Keratinocyte (primary cell): Measurements from ENCODE around the gene KIFC1. TPM values are rescaled to one million over a fixed set of nuclear protein-coding genes. Genes with fewer than 3 reads are reported as not detected.

Experiments used
- DNase-seq: peaks from one replicate; pipeline ENCODE4 v3.0.0-alpha.2; 2011; ENCODE audit warnings: low read depth, missing footprints, low spot score
- FAIRE-seq: peaks from 2 replicates; lab custom pipeline; 2011; peaks lifted over from hg19 to GRCh38; lab: Jason Lieb, UNC
- H2AFZ ChIP-seq: 2 replicates; pipeline ENCODE4 v1.6.0; 2012; ENCODE audit warnings: low read length, control low read depth, inconsistent platforms; ENCODE audit not compliant: control insufficient read depth
- H3K27ac ChIP-seq: 2 replicates; pipeline ENCODE4 v1.5.1; 2011; ENCODE audit warnings: low read length; ENCODE audit not compliant: control insufficient read depth, insufficient read depth
- H3K27me3 ChIP-seq: 3 replicates; pipeline ENCODE4 v1.6.0; 2011; ENCODE audit warnings: low read length; ENCODE audit not compliant: control insufficient read depth, insufficient read depth; ENCODE audit errors: extremely low read depth
- H3K36me3 ChIP-seq, 2 experiments: 2 replicates in 1 of 2; 3 replicates in 1 of 2; pipeline ENCODE4 v1.5.1; 2011; ENCODE audit warnings: low read length in 2 of 2, mild to moderate bottlenecking in 1 of 2; ENCODE audit not compliant: control insufficient read depth in 2 of 2, insufficient read depth in 2 of 2; ENCODE audit errors: extremely low read depth in 1 of 2
- H3K4me1 ChIP-seq: 3 replicates; pipeline ENCODE4 v1.5.1; 2011; ENCODE audit warnings: low read length; ENCODE audit not compliant: control insufficient read depth, insufficient read depth; ENCODE audit errors: extremely low read depth
- H3K4me2 ChIP-seq: 3 replicates; pipeline ENCODE4 v1.6.0; 2011; ENCODE audit warnings: low read depth, low read length; ENCODE audit not compliant: control insufficient read depth, insufficient read depth; ENCODE audit errors: extremely low read depth
- H3K4me3 ChIP-seq, 3 experiments: fragments of 200-600 bp in 1 of 3; sonication (generic) in 1 of 3; 2 replicates in 2 of 3; 3 replicates in 1 of 3; pipeline ENCODE4 v1.5.1; 2011 to 2016; ENCODE audit warnings: low read length in 3 of 3, mild to moderate bottlenecking in 3 of 3, control low read depth in 2 of 3, inconsistent platforms in 1 of 3, low read depth in 1 of 3, mixed read lengths in 1 of 3, mixed run types in 1 of 3, moderate library complexity in 1 of 3; ENCODE audit not compliant: control insufficient read depth in 2 of 3, insufficient read depth in 2 of 3; ENCODE audit errors: extremely low read depth in 1 of 3
- H3K79me2 ChIP-seq: 2 replicates; pipeline ENCODE4 v1.6.0; 2012; ENCODE audit warnings: low read length; ENCODE audit not compliant: control insufficient read depth, insufficient read depth
- H3K9ac ChIP-seq: 3 replicates; pipeline ENCODE4 v1.6.0; 2011; ENCODE audit warnings: low read length; ENCODE audit not compliant: control insufficient read depth, insufficient read depth; ENCODE audit errors: extremely low read depth
- H3K9me1 ChIP-seq: 3 replicates; pipeline ENCODE4 v1.6.0; 2011; ENCODE audit warnings: low read length; ENCODE audit not compliant: control insufficient read depth, insufficient read depth; ENCODE audit errors: extremely low read depth
- H3K9me3 ChIP-seq: 2 replicates; pipeline ENCODE4 v1.5.1; 2012; ENCODE audit warnings: low read depth, low read length; ENCODE audit not compliant: control insufficient read depth
- H4K20me1 ChIP-seq: 3 replicates; pipeline ENCODE4 v1.6.0; 2011; ENCODE audit warnings: low read length; ENCODE audit not compliant: control insufficient read depth, insufficient read depth; ENCODE audit errors: extremely low read depth
- CTCF ChIP-seq, 3 experiments: IDR thresholded peaks in 1 of 3; conservative IDR thresholded peaks in 1 of 3; optimal IDR thresholded peaks in 1 of 3; 2 replicates in 2 of 3; 3 replicates in 1 of 3; pipeline versions ENCODE3 to v1.5.1; 2011; ENCODE audit warnings: low read length in 3 of 3, mild to moderate bottlenecking in 3 of 3, moderate library complexity in 2 of 3, control low read depth in 1 of 3, inconsistent platforms in 1 of 3; ENCODE audit not compliant: insufficient read depth in 2 of 3; ENCODE audit errors: extremely low read depth in 1 of 3
- EZH2 ChIP-seq: IDR thresholded peaks from one replicate; pipeline ENCODE4 v1.6.1; 2012; ENCODE audit warnings: inconsistent platforms, mild to moderate bottlenecking, low read length, moderate library complexity
- dilution Hi-C: fragments of 300-500 bp; cut with MboI; formaldehyde crosslinking; loops from one replicate; pipeline ENCODE4 v1.7.0; 2020; ENCODE audit warnings: low sequenced_read_pairs; ENCODE audit not compliant: extremely low pct_ligation_motif_present
- polyA plus RNA-seq, 5 experiments: library from polyadenylated mRNA; depleted of rRNA in 3 of 5; stranded (reverse) in 3 of 5; stranded (forward) in 1 of 5; unstranded in 1 of 5; fragments of >200 nt; gene quantifications; 1 replicate in 1 of 5; 2 replicates in 3 of 5; 3 replicates in 1 of 5; pipeline versions ENCODE4 v1.2.1 to v1.2.3, GENCODE V29; 2011 to 2012; ENCODE audit warnings: missing spikeins in 2 of 5, low read depth in 1 of 5, low replicate concordance in 1 of 5

Gene KIFC1
- polyA plus RNA-seq, 1 donor (not counting 4 experiments of a cell fraction or from before 2014, with no cell fraction given) = 20.0 TPM

- Histone ChIP-seq H3K4me1 (peaks cover 6% of the 10 kb centered on the region), H3K4me2 (no peak overlapping the region), H4K20me1 (no peaks in the 10 kb centered on the region), H3K4me3 (no peak overlapping the region), H3K27ac (no peak overlapping the region), H3K79me2 (no peaks in the 10 kb centered on the region), H3K9ac (no peak overlapping the region), H3K9me3 (no peaks in the 10 kb centered on the region), H2AFZ (no peak overlapping the region), H3K9me1 (no peaks in the 10 kb centered on the region), H3K36me3 (peaks cover 1 to 41% of the 10 kb centered on the region in 2 experiments), H3K27me3 (no peaks in the 10 kb centered on the region)
- dilution Hi-C loops = no loop called here
- DNase-seq = no peak
- FAIRE-seq = no peak
- no peak for TF ChIP-seq CTCF (optimal IDR thresholded peaks at IDR 0.05 in 1 of 3, IDR thresholded peaks at IDR 0.05 in 1 of 3, conservative IDR thresholded peaks at IDR 0.05 in 1 of 3; ENCODE audit: extremely low read depth in 1 of 3, insufficient read depth in 2 of 3, low read length in 3 of 3)
- TF ChIP-seq EZH2 = no peak
Measured at GRCh38 chr6:33406126-33406525, 14.5 kb downstream of the KIFC1 start.

- Histone ChIP-seq H4K20me1 (no peaks in the 10 kb centered on the region), H3K9me3 (no peaks in the 10 kb centered on the region), H3K27ac (no peak overlapping the region), H3K27me3 (no peaks in the 10 kb centered on the region), H3K4me2 (no peak overlapping the region), H2AFZ (no peak overlapping the region), H3K4me3 (no peak overlapping the region), H3K79me2 (no peaks in the 10 kb centered on the region), H3K9me1 (no peaks in the 10 kb centered on the region), H3K4me1 (peaks cover 12% of the 10 kb centered on the region), H3K36me3 (peaks cover 1 to 41% of the 10 kb centered on the region in 2 experiments), H3K9ac (no peak overlapping the region)
- no peak for DNase-seq
- no peak for FAIRE-seq
- dilution Hi-C loops = no loop called here
- TF ChIP-seq EZH2 (no peak), CTCF (optimal IDR thresholded peaks at IDR 0.05 in 1 of 3, IDR thresholded peaks at IDR 0.05 in 1 of 3, conservative IDR thresholded peaks at IDR 0.05 in 1 of 3; ENCODE audit: extremely low read depth in 1 of 3, insufficient read depth in 2 of 3, low read length in 3 of 3) (peak in 1 of 3 experiments; percentile 19)
Measured at GRCh38 chr6:33407132-33407718, 15.6 kb downstream of the KIFC1 start.
